ENCODE results near the gene YY1. TPM values are rescaled to one million over a fixed set of nuclear protein-coding genes. Genes with fewer than 3 reads are reported as not detected.

The YY1 gene
- total and polyA plus RNA-seq, 2 experiments from 2014 or later = 27.0 to 73.4 TPM

- Histone ChIP-seq H3K36me3 (no peaks in the 10 kb centered on the region), H3K27me3 (no peaks in the 10 kb centered on the region), H3K4me3 (no peak overlapping the region), H3K4me1 (ENCODE audit: low read depth) (peaks cover 27% of the 10 kb centered on the region), H3K9me3 (ENCODE audit: low read depth) (no peaks in the 10 kb centered on the region), H3K27ac (no peak overlapping the region)
- DNase-seq (ENCODE audit: low read depth in 1 of 2, low spot score in 1 of 2) = no peak
- TF ChIP-seq CTCF (IDR thresholded peaks at IDR 0.05; ENCODE audit: low read depth, low read length) = no peak
Measured at GRCh38 chr14:100243020-100243419, 4.1 kb downstream of the YY1 start.

- peak overlapping the region; percentile 79 for H3K27ac ChIP-seq
Measured at GRCh38 chr14:100246809-100247428, 8.0 kb downstream of the YY1 start.

GRCh38 chr14:100250732-100251465 lies 12.0 kb downstream of the YY1 start:
- DNase-seq (ENCODE audit: low read depth in 1 of 2, low spot score in 1 of 2) = no peak
- Histone ChIP-seq H3K27me3 (no peaks in the 10 kb centered on the region), H3K4me1 (ENCODE audit: low read depth) (peaks cover 18% of the 10 kb centered on the region), H3K9me3 (ENCODE audit: low read depth) (no peaks in the 10 kb centered on the region), H3K36me3 (no peaks in the 10 kb centered on the region), H3K4me3 (no peak overlapping the region), H3K27ac (no peak overlapping the region)
- TF ChIP-seq CTCF (IDR thresholded peaks at IDR 0.05; ENCODE audit: low read depth, low read length) = no peak

More at GRCh38 chr14:100246809-100247428, 8.0 kb downstream of the YY1 start:
- Histone ChIP-seq H3K4me1 (ENCODE audit: low read depth) (peaks cover 23% of the 10 kb centered on the region), H3K9me3 (ENCODE audit: low read depth) (no peaks in the 10 kb centered on the region), H3K4me3 (no peak overlapping the region), H3K27me3 (no peaks in the 10 kb centered on the region), H3K36me3 (no peaks in the 10 kb centered on the region)
- TF ChIP-seq CTCF (IDR thresholded peaks at IDR 0.05; ENCODE audit: low read depth, low read length) = peak; percentile 68
- DNase-seq (ENCODE audit: low read depth in 1 of 2, low spot score in 1 of 2) = peak; percentile 44 to 75

GRCh38 chr14:100252684-100253083 lies 13.7 kb downstream of the YY1 start:
- no peaks in the 10 kb centered on the region for H3K27me3 ChIP-seq
- no peak for TF ChIP-seq CTCF (IDR thresholded peaks at IDR 0.05; ENCODE audit: low read depth, low read length)
- no peaks in the 10 kb centered on the region for H3K36me3 ChIP-seq
- DNase-seq (ENCODE audit: low read depth in 1 of 2, low spot score in 1 of 2) = no peak
- peaks cover under 1% of the 10 kb centered on the region for H3K4me1 ChIP-seq (ENCODE audit: low read depth)
- no peaks in the 10 kb centered on the region for H3K9me3 ChIP-seq (ENCODE audit: low read depth)
- H3K27ac ChIP-seq = no peak overlapping the region
- no peak overlapping the region for H3K4me3 ChIP-seq

- Histone ChIP-seq H3K27me3 (no peaks in the 10 kb centered on the region), H3K36me3 (no peaks in the 10 kb centered on the region), H3K27ac (no peak overlapping the region), H3K4me3 (no peak overlapping the region), H3K4me1 (ENCODE audit: low read depth) (no peaks in the 10 kb centered on the region), H3K9me3 (ENCODE audit: low read depth) (no peaks in the 10 kb centered on the region)
- TF ChIP-seq CTCF (IDR thresholded peaks at IDR 0.05; ENCODE audit: low read depth, low read length) = no peak
- no peak for DNase-seq (ENCODE audit: low read depth in 1 of 2, low spot score in 1 of 2)
Measured at GRCh38 chr14:100256339-100256895, 17.5 kb downstream of the YY1 start.
